Measurements from ENCODE around the gene UBIAD1.

UBIAD1 gene

DNA sequence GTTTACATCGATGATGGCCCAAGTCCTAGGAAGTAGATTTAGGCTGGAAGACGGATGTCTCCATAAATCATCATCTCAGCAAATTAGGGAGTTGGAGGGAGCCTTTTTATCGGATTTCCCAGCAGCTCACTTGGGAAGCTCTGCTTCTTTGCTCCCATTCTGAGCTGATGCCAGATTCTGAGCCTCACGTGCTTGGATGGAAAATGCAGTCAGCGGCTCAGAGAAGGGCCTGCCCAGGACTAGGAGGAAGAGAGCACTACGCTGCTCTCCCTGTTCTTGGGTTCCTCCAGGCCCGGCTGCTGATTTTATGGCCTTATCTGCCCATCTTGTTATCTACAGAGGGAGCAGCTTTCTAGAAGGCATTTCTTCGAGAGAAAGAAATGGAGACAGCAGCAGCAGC, 42.0 kb downstream of the UBIAD1 start:
- FAIRE-seq = no peak

DNA sequence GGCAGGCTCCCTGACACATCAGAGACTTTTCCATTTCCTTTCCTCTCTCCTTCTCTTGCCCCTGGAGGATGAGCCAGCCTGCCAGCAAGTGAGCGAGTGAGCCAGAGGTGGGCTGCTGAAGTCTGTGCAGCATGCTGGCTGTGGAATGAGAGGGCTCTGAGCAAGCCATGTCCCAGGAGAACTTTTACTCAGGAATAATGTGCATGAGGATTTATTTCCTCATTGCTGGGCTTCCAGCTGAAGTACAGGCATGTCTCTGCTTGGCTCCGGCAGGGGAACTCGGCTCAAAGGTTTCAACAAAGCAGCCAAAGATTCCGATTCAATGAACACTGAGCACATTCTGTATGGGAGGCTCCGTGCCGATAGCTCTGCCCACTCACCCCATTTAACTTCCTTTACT, 43.7 kb downstream of the UBIAD1 start:
- FAIRE-seq = no peak

DNA sequence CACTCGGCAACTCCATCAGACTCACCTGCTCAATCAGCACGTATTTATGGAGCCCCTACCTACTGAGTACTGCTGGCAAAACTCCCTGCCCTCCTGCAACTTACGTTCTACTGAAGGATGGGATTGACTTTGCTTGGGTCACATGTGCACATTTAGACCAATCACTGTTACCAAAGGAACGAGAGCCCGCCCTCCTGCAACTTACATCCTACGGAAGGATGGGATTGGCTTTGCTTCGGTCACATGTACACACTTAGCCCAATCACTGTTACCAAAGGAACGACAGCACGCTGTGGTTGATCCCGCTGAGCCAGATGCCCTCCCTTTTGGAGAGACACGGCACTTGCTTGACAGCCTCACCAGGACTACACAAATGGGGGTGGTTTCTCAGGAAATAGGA, 46.0 kb downstream of the UBIAD1 start:
- no peak for FAIRE-seq

DNA sequence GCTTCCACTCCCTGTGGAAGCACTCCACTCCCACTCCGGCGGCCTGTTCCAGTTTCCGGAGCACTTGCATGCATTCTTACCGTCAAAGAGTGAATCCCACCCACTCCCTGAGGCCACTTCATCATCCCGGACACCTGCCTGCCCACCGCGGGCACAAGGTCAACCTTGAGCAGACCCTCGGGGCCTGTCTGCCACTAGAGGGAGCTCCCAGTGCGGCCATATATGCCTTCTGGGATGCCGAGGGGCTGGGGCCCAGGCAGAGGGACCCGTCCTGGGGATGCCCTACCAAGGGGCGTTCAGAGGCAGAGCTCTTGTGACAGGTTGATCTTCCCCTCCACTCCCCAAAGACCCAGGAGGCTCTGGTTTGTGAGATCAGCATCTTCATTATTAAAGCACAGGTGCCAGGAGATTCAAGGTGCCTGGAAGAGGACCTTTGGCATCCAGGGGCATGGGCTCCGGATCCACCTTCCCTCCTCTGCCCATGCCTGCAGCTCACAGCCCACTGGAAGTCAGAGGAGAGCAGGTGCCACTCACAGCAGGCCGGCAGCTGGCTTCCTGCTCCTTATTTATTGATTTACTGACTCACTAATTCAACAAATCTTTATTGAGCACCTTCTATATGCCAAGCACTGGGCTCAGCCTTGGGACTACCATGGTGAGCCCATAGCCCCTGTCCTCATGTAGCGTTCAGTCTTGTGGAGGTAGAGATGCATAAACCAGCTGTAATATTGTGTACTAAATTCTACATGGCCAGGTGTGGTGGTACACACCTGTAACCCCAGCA, 47.3 kb downstream of the UBIAD1 start:
- FAIRE-seq = no peak

DNA sequence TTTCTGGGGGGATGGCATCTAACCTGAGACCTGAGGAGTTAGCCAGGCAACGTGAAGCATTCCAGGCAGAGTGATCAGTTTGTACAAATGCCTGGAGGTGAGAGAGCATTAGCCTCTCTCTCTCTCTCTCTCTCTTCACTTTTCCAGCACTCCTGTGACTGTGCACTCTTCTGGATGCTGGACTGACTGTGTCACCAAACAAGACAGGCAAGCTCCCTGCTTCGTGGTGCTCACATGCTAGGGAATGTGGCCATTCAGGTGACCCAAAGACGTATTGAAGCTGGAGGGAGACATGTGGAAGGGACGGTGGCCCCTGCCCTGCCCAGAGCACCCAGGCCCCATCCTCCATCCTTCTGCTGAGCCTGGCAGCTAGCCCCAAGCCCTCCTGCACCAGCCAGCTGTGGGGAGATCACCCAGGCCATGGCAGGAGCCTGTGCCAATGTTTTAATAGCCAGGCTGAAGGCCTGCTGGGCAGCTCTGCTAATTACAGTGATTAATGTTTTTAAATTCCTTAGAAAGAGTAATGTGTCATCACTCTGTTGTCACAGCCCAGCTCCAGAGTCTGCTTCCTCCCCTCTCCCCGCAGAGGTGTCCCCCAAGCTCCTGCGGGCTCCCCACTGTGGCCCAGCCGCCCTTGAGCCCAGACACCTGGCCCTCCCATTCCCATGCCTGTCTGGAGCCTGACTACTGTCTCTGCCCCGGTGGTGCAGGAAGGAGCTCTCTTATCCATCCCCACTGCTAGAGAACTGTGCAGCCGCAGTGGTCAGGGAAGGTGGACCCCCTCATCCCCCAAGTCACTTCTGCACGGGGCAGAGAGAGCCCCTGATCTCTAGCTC, 48.9 kb downstream of the UBIAD1 start:
- no peak for FAIRE-seq

DNA sequence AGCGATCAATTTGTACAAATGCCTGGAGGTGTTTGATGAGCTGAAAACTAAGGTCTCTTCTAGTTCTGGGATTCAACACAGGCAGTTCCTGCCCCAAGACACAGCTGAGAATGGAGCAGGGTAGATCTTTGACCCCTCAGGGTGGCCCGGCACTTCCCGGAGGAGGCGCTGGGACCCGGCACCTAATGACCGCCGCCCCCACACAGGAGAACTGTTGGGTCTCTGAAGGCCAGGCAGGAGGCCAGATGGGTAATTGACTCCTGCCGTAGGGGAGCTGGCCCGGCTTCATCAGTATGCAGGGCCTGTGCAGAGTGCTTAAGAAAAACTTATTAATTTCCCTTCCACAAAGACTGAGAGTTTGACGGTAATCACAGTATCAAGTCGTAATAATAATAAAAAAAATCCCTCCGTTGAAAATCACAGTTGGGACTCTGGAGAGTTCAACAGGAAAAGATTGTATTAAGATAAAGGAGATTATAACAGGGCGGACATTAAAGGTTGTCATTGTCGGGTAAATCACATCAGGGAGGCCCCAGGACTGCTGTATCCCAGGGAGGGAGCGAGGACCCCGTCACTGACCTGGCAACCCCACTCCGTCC, 51.7 kb downstream of the UBIAD1 start:
- no peak for FAIRE-seq

DNA sequence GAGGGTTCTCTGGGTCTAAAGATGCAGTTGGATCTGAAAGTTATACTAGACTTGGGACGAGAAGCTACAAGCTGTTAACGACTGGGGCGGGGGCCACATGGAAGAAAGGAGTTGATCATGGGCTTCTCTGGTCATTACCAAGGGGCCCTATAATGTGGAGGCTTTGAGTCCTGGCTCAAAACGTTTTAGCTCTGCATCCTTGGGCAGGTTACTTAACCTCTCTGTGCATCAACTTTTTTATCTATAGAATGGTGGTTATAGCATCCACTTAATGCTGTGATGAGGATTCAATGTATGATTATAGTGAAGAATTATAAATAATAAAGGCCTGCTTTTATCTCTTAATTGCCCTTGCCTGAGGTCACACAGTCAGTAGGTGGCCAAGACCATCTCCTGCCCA, 53.1 kb downstream of the UBIAD1 start:
- no peak for FAIRE-seq

DNA sequence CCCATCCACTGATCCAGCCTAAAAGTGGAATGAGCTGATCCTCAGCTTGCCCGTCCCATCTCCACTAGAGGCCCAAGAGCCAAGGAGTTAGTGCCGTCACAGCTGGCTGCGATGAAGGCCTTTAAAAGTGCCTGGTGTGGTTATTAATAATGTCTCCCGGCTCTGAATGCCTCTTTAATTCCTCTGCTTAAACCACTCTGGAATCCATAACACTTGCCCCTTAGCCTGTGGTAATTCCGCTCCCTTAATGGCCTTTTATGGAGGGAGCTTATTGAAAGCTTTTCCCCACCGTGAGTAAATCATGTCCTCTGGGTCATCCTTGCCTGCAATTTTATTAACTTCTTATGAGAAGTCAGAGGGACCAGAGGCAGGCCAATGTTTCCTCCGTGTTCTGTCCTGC, 55.4 kb downstream of the UBIAD1 start:
- FAIRE-seq = no peak

DNA sequence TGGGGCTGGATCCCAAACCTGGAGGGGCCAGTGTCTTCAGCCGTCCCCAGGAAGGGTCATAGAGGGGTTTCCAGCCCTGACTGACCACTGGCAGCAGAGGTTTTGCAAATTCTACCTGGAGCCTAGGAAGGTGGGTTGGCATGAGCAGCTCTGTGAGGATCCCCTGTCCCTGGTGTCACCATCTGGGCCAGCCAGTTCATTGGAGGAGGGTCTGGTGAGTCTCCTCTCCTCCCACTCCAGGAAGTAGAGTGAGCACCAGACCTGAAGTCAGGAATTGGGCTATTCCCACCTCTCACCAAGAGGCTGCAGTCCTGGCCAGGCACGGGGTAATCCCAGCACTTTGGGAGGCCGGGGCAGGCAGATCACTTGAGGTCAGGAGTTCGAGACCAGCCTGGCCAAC, 57.4 kb downstream of the UBIAD1 start:
- no peak for FAIRE-seq

DNA sequence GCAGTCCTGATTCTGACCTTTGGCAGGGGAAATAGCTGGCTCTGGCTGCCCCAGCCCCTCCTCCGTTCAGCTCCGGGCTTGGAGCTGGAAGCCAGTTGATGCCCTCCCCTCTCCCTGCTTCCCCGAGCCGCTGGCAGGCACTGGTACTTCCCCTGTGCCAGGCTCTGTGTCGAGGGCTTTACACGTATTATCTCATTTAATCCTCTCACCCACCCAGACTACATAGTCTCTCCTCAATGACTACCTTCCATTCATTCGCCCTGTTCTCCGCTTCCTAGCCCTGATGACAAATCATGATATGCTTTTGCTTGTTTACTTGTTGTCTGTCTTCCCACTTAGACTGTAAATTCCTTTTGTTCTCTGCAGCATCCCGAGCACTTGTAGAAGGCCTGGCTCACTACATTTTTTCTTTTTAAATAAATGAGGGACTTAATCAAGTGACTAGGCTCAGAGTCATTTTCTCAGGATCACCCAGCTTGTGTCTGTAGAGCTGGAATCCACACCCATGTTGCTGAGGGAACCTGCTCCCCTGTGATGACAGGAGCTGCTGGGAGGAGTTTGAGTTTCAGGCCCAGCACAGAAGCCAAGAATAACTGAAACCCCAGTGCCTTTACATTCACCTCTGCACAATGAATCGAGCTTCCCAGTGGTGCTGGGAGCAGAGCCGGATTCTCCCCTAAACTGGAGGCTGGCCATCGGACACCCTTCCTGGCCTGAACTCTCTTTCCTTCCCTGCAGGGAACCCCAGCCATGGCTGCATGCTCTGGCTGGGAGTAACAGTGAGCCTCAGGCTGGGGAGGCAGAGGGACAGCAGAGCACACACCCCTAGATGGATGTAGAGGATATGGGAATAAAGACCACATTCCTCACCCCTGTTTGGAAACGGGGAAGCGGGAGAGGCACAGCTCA, 58.3 kb downstream of the UBIAD1 start:
- no peak for FAIRE-seq

DNA sequence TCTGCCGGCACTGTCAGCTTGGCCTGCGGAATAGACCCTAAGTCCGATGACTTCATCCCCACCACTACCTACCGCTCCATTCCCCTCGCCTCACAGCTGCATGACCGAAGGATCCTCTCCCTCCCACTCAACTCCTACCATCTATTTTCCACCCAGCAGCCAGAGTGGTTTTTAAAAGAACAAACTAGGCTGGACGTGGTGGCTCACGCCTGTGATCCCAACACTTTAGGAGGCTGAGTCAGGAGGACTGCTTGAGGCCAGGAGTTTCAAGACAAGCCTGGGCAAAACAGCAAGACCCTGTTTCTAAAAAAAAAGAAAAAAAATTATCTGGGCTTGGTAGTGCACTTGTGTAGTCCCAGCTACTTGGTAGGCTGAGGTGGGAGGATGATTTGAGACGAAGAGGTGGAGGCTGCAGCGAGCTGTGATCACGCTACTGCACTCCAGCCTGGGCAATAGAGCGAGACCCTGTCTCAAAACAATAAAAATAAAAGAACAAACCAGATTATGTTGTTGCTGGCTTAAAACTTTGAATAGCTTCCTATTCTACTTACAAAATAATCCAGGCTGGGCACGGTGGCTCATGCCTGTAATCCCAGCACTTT, 59.0 kb downstream of the UBIAD1 start:
- no peak for FAIRE-seq

DNA sequence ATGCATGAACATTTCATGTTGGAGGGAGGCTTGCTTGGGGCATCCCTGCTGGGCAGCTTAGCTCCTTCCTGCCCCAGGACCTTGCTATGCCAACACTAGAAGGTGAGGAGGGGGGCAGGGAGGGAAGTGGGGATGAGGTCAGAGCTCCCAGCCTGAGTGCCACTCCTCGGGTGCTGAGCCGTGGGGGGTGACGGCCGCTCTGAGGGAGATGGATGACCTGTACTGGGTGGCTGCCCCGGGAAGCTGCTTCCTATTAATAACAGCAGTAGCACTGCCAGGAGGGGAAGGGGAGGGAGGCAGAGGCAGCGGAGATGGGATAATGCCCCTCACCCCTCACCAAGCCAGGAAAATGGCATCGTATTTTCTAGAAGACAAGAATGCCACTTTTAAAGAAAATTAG, 60.6 kb downstream of the UBIAD1 start:
- no peak for FAIRE-seq

DNA sequence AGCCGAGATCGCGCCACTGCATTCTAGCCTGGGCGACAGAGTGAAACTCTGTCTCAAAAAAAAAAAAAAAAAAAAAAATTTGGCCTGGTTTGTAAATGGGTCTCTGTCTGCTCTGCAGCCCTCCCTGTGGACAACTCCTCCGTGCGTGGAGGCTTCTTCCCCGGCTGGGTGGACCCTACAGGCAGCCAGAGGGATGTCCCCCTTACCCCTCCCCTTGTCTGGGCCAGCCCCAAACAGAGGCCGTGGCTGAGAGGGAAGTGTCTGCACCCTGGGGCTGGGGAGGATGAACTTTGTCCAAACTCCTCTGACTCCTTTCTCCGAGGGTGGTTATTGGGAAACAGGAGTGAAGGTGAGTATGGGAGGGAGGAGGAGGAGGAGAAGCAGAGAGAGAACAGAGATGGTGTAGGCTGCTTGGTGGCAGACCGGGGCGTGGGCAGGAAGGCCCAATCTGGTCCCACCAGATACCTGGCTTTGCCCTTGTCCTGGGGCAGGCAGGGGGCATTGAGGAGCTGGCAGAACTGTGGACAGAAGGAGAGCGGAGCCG, 61.3 kb downstream of the UBIAD1 start:
- FAIRE-seq = no peak

DNA sequence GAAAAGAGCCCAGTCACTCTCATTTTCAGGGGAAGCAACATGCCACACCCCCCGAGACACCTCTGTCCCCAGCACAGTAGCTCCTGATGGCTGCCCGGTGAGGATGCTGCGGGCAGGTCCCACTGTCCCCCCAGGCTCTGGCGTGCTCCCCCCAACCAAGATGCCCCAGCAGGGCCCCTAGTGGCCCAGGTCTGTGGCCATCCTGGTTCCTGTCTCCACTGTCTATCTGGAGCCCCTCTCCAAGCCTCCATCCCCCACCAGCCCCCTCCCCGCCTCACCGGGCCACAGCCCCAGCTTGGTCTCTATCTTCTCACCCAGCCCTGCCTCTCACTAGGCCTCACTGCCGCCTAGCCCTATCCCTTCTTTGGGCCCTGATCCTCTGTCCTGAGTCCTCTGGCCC, 61.8 kb downstream of the UBIAD1 start:
- FAIRE-seq = no peak

DNA sequence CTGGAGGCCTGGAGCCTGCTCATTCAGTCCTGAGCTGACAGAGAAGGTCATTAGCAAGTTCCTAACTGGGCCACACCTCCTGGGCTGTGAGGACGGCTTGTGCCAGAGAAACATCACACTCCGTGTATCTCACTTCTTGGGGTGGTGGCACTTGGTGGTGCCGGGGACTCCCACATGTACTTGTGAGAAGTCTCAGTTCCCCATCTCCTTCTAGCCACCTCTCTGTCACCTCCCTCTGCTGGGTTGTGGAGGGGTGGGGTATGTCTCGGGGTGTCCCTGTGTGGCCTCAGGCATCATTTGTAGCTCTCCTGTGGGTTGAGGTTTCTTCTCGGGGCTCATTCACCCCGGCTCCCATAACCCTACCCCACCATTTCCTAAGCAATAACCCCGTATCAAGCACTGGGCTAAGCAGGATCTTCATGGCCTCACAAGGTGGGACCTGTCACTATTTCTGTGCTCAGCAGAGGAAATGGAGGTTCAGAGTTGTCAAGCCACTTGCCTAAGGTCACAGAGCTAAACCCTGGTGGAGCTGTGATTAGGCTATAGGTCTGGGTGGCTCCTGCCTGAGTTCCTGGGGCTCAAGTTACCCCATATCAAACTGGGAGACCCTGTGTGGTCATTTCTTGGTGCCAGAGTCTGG, 62.5 kb downstream of the UBIAD1 start:
- FAIRE-seq = no peak

DNA sequence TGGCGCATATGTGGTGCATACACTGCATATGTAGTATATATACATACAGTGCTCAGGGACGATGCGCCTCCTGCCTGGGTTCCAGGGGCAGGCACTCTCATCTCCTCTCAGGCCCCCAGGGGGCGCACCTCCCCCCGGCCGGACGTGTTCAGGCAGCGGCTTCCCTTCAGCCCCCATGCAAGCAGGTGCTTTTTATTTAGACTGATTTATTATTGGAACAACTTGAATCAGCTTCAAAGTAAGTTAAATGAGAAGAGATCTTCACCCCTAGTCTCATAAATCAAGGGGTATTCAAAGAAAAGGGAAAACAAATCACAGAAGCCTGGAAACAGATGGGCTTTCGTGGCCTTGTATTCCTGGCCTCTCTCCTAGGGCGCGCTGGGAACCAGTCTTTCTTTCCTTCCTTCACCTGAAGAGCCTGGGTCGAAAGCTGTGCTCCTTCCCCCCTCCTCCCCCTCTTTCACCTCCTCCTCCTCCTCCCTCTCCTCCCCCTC, 64.6 kb downstream of the UBIAD1 start:
- FAIRE-seq = no peak
